HG02943 (cell line): Measurements from ENCODE around the gene MSANTD4.
A peak's percentile ranks its signal among the peaks of the same experiment; 100 is the strongest.
"Not testable (repeated sequence)": the region's sequence is repeated elsewhere in the genome, so short reads cannot be mapped to it uniquely, and the experiment has no call there.

ENCODE experiments used
- ATAC-seq: cut with Tn5 transposase; IDR thresholded peaks from one replicate; pipeline ENCODE4 v1.9.1; 2021; ENCODE audit warnings: mild to moderate bottlenecking, low read depth, moderate library complexity; ENCODE audit not compliant: unreplicated experiment

Gene MSANTD4

GRCh38 chr11:106021967-106022794, at the start of gene MSANTD4:
MSANTD4 (minus strand) TSS chr11:106022240; CDS start chr11:106010917, 11,323 bp downstream.
- peak; percentile 99 for ATAC-seq

GRCh38 chr11:106070606-106071005, 48.6 kb upstream of the MSANTD4 start:
- ATAC-seq = no peak

- ATAC-seq = peak; percentile 52
These were observed 41.0 kb upstream of the MSANTD4 start for GRCh38 chr11:106063009-106063408.

GRCh38 chr11:106061954-106062949, 40.2 kb upstream of the MSANTD4 start:
- no peak for ATAC-seq

- no peak for ATAC-seq
These were observed 39.3 kb upstream of the MSANTD4 start for GRCh38 chr11:106061249-106061784.

- no peak for ATAC-seq
These were observed 37.6 kb upstream of the MSANTD4 start for GRCh38 chr11:106059617-106060016.

- not testable (repeated sequence) for ATAC-seq
These were observed 36.3 kb upstream of the MSANTD4 start for GRCh38 chr11:106058377-106058776.

- ATAC-seq = no peak
These were observed 29.1 kb upstream of the MSANTD4 start for GRCh38 chr11:106051103-106051502.

- no peak for ATAC-seq
These were observed 27.9 kb upstream of the MSANTD4 start for GRCh38 chr11:106049727-106050476.

- no peak for ATAC-seq
These were observed 25.6 kb upstream of the MSANTD4 start for GRCh38 chr11:106047631-106048030.

- ATAC-seq = no peak
These were observed 21.5 kb upstream of the MSANTD4 start for GRCh38 chr11:106043540-106043939.

GRCh38 chr11:106032861-106033260, 10.8 kb upstream of the MSANTD4 start:
- ATAC-seq = no peak

GRCh38 chr11:106031936-106032335, 9.9 kb upstream of the MSANTD4 start:
- no peak for ATAC-seq

- no peak for ATAC-seq
These were observed 9.3 kb upstream of the MSANTD4 start for GRCh38 chr11:106031202-106031810.

- ATAC-seq = no peak
These were observed 8.6 kb upstream of the MSANTD4 start for GRCh38 chr11:106030609-106031008.

- ATAC-seq = no peak
These were observed 795 bp upstream of the MSANTD4 start for GRCh38 chr11:106022795-106023275.

- peak; percentile 14 for ATAC-seq
These were observed 666 bp downstream of the MSANTD4 start for GRCh38 chr11:106021181-106021966.

GRCh38 chr11:106017093-106017492, 4.9 kb downstream of the MSANTD4 start:
- ATAC-seq = no peak

GRCh38 chr11:106015066-106015465, 7.0 kb downstream of the MSANTD4 start:
- no peak for ATAC-seq
